ENCODE results near the gene ABHD12. TPM values are rescaled to one million over a fixed set of nuclear protein-coding genes. Genes with fewer than 3 reads are reported as not detected.

The ABHD12 gene
- total RNA-seq, 2 donors from 2014 or later, result 48.2 to 52.7 TPM

DNA sequence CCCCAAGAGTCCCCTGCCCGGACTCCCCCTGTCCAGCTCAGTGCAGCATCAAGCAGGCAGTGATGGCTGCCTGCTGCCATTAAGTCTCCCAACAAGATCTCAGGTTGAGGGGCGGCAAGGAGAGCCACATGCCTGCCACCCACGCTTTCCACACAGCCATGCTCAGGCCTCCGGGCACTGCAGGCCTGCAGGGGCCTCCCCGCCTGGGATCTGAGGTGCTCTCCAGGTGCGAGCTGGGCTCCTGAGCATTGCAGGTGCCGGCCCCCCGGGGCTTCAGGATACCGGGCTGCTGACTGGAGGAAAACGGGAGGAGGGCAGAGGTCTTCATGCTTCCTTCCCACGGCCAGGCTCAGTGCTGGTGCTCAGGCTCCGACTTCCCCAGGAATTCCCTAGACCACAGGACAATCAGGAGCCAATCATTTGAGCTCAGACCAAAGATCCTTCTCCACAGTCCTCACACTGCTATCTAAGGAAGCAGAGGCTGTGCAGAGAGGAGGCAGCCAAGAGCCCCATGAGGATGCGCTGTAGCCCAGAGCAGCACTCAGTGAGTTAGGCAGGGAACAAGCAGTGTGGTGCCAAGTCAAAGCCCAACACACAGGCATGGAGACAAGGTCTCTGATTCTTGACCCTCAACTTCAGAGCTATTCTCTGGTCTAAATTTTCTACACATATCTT, 90.0 kb downstream of the ABHD12 start:
- H3K9me3 ChIP-seq (ENCODE audit: control insufficient read depth, low read length), result no peaks in the 10 kb centered on the region
- H3K27ac ChIP-seq (ENCODE audit: low read depth, low read length), result no peak overlapping the region
- TF ChIP-seq, protein P1, sequence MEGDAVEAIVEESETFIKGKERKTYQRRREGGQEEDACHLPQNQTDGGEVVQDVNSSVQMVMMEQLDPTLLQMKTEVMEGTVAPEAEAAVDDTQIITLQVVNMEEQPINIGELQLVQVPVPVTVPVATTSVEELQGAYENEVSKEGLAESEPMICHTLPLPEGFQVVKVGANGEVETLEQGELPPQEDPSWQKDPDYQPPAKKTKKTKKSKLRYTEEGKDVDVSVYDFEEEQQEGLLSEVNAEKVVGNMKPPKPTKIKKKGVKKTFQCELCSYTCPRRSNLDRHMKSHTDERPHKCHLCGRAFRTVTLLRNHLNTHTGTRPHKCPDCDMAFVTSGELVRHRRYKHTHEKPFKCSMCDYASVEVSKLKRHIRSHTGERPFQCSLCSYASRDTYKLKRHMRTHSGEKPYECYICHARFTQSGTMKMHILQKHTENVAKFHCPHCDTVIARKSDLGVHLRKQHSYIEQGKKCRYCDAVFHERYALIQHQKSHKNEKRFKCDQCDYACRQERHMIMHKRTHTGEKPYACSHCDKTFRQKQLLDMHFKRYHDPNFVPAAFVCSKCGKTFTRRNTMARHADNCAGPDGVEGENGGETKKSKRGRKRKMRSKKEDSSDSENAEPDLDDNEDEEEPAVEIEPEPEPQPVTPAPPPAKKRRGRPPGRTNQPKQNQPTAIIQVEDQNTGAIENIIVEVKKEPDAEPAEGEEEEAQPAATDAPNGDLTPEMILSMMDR (conservative IDR thresholded peaks at IDR 0.05), result no peak
- H3K4me3 Mint-ChIP-seq, result no peak overlapping the region
- H3K27ac Mint-ChIP-seq, result no peak overlapping the region
- peaks cover 5% of the 10 kb centered on the region for H3K4me1 Mint-ChIP-seq
- no peaks in the 10 kb centered on the region for H3K27me3 ChIP-seq (ENCODE audit: control insufficient read depth, insufficient read depth, low read length, poor library complexity, severe bottlenecking)
- WGBS, 2 experiments (ENCODE audit: insufficient coverage in 1 of 2, insufficient read length in 1 of 2), result 82 to 89% methylated on average over 6 to 13 of the region's 13 CpGs
- H3K4me1 ChIP-seq (ENCODE audit: control insufficient read depth, insufficient read depth, low read length), result peaks cover 3% of the 10 kb centered on the region
- peaks cover 33% of the 10 kb centered on the region for H3K36me3 ChIP-seq (ENCODE audit: control insufficient read depth, insufficient read depth, low read length)
- DNase-seq, result no peak
- no peaks in the 10 kb centered on the region for H3K9me3 Mint-ChIP-seq
- H3K9ac ChIP-seq (ENCODE audit: extremely low read depth, low read length, poor library complexity, severe bottlenecking), result no peak overlapping the region
- H3K36me3 Mint-ChIP-seq (ENCODE audit: low read depth), result peaks cover 31% of the 10 kb centered on the region
- H3K27me3 Mint-ChIP-seq (ENCODE audit: insufficient read depth), result no peaks in the 10 kb centered on the region
- no peak overlapping the region for H3K4me3 ChIP-seq (ENCODE audit: low read length)

DNA sequence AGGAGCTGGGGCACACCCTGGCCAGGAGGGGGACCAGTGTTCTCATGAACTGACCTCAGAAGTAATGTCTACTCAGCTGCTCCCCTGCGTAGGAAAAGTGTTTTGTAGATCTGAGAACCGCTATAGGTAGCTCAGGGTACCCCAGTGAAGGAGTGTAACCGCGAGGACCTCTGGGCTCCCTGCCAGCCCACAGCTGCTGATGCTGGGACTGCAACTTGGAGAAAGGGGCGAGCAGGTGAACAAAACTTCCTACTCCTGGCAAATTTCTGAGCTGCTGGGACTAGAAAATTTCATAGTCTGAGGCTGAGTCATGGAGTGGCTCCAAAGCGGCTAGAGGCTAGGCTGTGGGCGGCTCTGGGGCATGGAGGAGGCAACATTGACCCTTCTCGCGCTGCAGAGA, 90.8 kb downstream of the ABHD12 start:
- peaks cover 28% of the 10 kb centered on the region for H3K36me3 Mint-ChIP-seq (ENCODE audit: low read depth)
- H3K27ac ChIP-seq (ENCODE audit: low read depth, low read length), result no peak overlapping the region
- no peak overlapping the region for H3K27ac Mint-ChIP-seq
- no peak overlapping the region for H3K4me3 ChIP-seq (ENCODE audit: low read length)
- no peaks in the 10 kb centered on the region for H3K27me3 ChIP-seq (ENCODE audit: control insufficient read depth, insufficient read depth, low read length, poor library complexity, severe bottlenecking)
- TF ChIP-seq, protein P1 (conservative IDR thresholded peaks at IDR 0.05), result no peak
- WGBS, 2 experiments (ENCODE audit: insufficient coverage in 1 of 2, insufficient read length in 1 of 2), result 96 to 100% methylated on average over 5 to 9 of the region's 9 CpGs
- no peak for DNase-seq
- H3K9me3 Mint-ChIP-seq, result no peaks in the 10 kb centered on the region
- no peak overlapping the region for H3K4me3 Mint-ChIP-seq
- H3K9me3 ChIP-seq (ENCODE audit: control insufficient read depth, low read length), result no peaks in the 10 kb centered on the region
- no peaks in the 10 kb centered on the region for H3K27me3 Mint-ChIP-seq (ENCODE audit: insufficient read depth)
- peaks cover 31% of the 10 kb centered on the region for H3K36me3 ChIP-seq (ENCODE audit: control insufficient read depth, insufficient read depth, low read length)
- no peak overlapping the region for H3K9ac ChIP-seq (ENCODE audit: extremely low read depth, low read length, poor library complexity, severe bottlenecking)
- H3K4me1 ChIP-seq (ENCODE audit: control insufficient read depth, insufficient read depth, low read length), result peaks cover 5% of the 10 kb centered on the region
- peaks cover 9% of the 10 kb centered on the region for H3K4me1 Mint-ChIP-seq

DNA sequence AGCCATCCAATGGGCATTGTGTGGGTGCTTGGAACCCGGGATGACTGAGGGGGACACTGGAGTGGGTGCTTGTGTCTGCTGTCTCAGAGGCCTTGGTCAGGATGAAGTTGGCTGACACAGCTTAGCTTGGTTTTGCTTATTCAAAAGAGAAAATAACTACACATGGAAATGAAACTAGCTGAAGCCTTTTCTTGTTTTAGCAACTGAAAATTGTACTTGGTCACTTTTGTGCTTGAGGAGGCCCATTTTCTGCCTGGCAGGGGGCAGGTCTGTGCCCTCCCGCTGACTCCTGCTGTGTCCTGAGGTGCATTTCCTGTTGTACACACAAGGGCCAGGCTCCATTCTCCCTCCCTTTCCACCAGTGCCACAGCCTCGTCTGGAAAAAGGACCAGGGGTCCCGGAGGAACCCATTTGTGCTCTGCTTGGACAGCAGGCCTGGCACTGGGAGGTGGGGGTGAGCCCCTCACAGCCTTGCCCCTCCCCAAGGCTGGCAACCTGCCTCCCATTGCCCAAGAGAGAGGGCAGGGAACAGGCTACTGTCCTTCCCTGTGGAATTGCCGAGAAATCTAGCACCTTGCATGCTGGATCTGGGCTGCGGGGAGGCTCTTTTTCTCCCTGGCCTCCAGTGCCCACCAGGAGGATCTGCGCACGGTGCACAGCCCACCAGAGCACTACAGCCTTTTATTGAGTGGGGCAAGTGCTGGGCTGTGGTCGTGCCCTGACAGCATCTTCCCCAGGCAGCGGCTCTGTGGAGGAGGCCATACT, 93.3 kb downstream of the ABHD12 start:
- Mint-ChIP-seq H3K27me3 (ENCODE audit: insufficient read depth) (no peaks in the 10 kb centered on the region), H3K4me3 (no peak overlapping the region), H3K4me1 (peaks cover 11% of the 10 kb centered on the region), H3K36me3 (ENCODE audit: low read depth) (peaks cover 24% of the 10 kb centered on the region), H3K27ac (no peak overlapping the region), H3K9me3 (no peaks in the 10 kb centered on the region)
- Histone ChIP-seq H3K36me3 (ENCODE audit: control insufficient read depth, insufficient read depth, low read length) (peaks cover 28% of the 10 kb centered on the region), H3K4me1 (ENCODE audit: control insufficient read depth, insufficient read depth, low read length) (peaks cover 9% of the 10 kb centered on the region), H3K9me3 (ENCODE audit: control insufficient read depth, low read length) (no peaks in the 10 kb centered on the region), H3K4me3 (ENCODE audit: low read length) (no peak overlapping the region), H3K27me3 (ENCODE audit: control insufficient read depth, insufficient read depth, low read length, poor library complexity, severe bottlenecking) (no peaks in the 10 kb centered on the region), H3K27ac (ENCODE audit: low read depth, low read length) (peak overlapping the region; percentile 24), H3K9ac (ENCODE audit: extremely low read depth, low read length, poor library complexity, severe bottlenecking) (no peak overlapping the region)
- no peak for DNase-seq
- 90 to 94% methylated on average over 5 to 10 of the region's 10 CpGs for WGBS, 2 experiments (ENCODE audit: insufficient coverage in 1 of 2, insufficient read length in 1 of 2)
- TF ChIP-seq, protein P1 (conservative IDR thresholded peaks at IDR 0.05), result no peak
